ENCODE data around the gene ADAM22.

DNA sequence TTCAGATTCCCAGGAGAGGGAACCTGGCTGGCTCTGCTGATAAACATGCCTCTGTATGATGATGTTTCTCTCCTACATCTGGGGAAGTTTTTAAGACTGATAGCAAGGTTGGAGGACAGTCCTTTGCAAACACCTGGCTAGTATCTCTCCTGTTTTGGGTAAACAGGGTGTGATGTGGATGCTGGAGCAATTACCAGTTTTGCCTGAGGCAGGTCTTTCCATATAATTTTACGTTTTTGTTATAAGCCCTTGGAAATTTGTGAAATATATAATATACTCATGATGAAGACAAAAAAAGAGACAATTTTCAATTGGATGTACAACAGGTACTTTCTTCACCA lies 138.6 kb downstream of the ADAM22 start:
- no peak for TF ChIP-seq EZH2 (IDR thresholded peaks at IDR 0.05; ENCODE audit: insufficient read depth, poor library complexity, severe bottlenecking)
- TF ChIP-seq EZH2phosphoT487 (IDR thresholded peaks at IDR 0.05; ENCODE audit: insufficient read depth, low read depth), result no peak

Measured in GM23248 (cell line).